GM18907 (cell line): Measurements from ENCODE around the gene SCGB3A2.

Experiments used
- ATAC-seq: cut with Tn5 transposase; IDR thresholded peaks from one replicate; pipeline ENCODE4 v1.9.1; 2021; ENCODE audit warnings: mild to moderate bottlenecking, moderate library complexity; ENCODE audit not compliant: unreplicated experiment

SCGB3A2 gene

GRCh38 chr5:147901599-147902039, 23.1 kb downstream of the SCGB3A2 start:
- no peak for ATAC-seq

GRCh38 chr5:147902609-147903115, 24.2 kb downstream of the SCGB3A2 start:
- no peak for ATAC-seq

- no peak for ATAC-seq
Measured at GRCh38 chr5:147904110-147904509, 25.6 kb downstream of the SCGB3A2 start.

DNA sequence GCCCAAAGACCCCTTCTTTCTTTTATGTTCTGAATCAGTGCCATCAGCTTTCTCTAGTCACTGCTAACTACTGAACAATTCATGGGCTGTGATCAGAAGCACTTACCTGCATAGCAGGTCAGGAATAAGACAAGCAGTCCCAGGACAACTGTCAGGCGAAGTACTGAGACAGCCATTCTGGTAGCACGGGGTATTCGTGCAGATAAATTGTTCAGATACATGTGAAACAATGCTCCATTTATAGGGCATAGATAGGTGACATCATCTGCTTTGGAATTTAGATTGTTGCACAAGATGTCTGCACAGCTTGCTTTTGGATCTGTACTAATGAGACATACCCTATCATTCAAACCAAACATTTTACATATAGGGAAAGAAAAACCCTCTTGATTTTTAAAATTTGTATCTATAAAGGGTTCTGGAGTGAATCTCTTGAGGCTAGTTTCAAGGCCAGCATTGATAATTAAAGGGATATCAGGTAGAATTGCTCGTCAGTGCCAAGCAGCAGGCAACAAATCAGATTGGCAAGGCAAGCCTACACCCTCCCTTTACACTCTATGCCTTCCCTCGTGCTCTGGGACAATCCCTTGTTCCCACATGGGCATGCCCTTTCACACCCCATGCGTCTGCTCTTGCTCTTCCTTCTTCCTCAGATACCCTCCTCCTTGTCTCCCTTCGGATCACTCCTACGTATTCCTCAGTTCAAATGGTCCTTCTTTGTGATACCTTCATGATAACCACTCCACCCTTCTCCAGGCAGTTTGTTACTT, 28.0 kb downstream of the SCGB3A2 start, which contains the start of gene C5orf46:
Gene C5orf46, minus strand, starts transcription at position 213 of the 770 bp plus-strand sequence. Its CDS starts 37 bp downstream, at position 176.
- ATAC-seq: no peak

DNA sequence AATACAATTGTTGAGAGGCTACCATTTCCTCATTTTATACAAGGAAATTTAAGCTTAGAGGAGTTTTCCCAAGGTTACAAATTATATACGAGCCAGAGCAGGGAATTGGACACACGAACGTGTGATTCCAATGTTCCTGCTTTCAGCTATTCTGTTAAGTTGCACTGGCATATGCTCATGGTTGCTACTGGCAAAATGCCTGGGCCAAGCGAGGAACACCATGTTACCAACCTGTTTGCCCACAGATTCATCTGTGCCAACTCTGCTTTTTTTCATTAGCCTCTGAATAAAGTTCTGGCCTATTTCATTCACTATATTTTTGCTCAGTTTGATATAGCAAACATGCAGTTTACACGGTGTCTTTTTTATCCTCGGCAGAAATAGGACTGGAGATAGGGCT, 32.9 kb downstream of the SCGB3A2 start:
- ATAC-seq: no peak

- ATAC-seq: no peak
Measured at GRCh38 chr5:147912011-147912410, 33.5 kb downstream of the SCGB3A2 start.

- no peak for ATAC-seq
Measured at GRCh38 chr5:147913786-147914185, 35.3 kb downstream of the SCGB3A2 start.

- ATAC-seq: no peak
Measured at GRCh38 chr5:147918101-147918685, 39.7 kb downstream of the SCGB3A2 start.

DNA sequence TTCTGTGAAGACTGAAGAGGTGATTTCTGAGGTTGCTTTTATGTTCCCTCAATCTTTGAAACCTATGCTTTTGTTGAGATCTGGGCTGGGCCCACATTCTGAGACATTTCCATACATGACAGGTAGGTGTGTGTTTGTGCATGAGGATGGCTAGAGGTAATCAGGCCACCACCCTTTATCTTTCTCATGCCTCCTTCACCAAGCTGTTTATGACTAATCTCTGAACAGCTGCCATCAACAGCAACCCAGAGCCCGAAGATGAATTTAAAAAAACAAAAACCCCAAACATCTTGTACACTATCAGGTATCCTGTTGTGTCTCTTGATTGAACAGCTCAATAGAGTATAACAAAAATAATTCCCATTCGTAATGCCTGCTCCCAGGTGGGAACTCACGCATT, 40.4 kb downstream of the SCGB3A2 start:
- no peak for ATAC-seq

DNA sequence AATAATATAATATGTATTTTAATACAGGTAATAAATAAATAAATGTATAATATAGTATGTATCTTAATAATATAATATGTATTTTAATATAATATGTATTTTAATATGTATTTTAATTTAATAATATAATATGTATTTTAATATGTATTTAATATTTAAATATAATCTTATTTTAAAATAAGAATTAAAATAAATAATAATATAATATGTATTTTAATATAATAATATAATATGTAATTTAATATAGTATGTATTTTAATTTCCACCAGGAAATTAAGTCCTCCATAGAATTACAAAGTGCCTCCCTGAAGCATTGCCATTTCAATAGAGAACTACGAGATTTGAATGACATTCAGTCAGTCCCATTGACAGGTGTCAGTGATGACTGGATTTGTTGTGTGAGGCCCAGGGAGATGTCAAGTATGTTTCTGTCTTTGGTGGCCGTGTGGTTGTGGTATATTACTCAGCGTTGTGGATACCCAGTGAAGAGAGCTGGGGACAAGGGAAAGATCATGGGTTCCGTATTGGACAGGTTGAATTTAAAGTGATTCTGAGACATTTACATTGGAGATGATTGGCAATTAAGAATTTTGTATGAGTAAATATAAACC, 42.0 kb downstream of the SCGB3A2 start:
- no peak for ATAC-seq

- no peak for ATAC-seq
Measured at GRCh38 chr5:147921136-147921535, 42.6 kb downstream of the SCGB3A2 start.

GRCh38 chr5:147925020-147925419, 46.5 kb downstream of the SCGB3A2 start:
- no peak for ATAC-seq

DNA sequence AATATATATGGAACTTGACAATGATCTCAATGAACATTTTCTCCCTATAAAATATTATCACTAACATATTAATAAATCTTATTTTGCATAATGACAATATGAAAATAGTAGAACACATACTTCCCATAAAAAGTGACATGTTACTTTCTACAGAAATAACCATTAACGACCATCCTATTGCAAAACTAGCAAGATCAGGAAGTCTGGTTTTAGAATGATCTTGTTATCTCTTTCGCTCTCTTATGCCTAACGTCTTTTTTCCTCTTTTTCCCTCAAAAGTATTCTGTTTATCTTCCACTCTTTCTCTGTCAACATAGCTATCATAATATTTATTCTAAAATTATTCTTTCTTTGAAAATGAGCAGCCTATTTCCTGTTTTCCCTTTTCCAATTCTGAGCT, 49.4 kb downstream of the SCGB3A2 start:
- no peak for ATAC-seq

DNA sequence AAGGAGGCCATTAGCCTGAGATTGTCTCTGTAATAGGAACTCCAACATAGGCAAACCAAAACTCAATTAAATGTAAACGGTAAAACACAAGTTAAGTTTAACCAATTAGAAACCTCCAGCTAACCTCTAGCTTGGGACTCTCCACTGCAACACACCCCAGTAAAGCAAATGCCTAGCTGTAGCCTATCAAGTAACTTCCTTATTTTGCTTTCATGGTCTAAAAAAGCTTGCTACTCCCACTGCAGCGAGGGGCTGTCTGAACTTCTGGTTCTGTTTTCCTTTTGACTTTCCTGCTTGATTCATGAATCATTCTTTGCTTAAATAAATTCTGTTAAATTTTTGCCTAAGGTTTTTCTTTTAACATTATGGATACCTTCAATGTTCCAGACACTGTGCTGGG, 52.3 kb downstream of the SCGB3A2 start:
- peak; percentile 78 for ATAC-seq
